ENCODE results near the gene CADM3. TPM values are rescaled to one million over a fixed set of nuclear protein-coding genes. Genes with fewer than 3 reads are reported as not detected.

Gene CADM3
- total RNA-seq, 1 donor from 2014 or later = 0.35 TPM

GRCh38 chr1:159201642-159202041 is 30.2 kb downstream of the CADM3 start:
- Mint-ChIP-seq H3K36me3 (ENCODE audit: low read depth) (no peaks in the 10 kb centered on the region), H3K27ac (ENCODE audit: unreplicated experiment) (no peak overlapping the region), H3K27me3 (ENCODE audit: low read depth) (peaks cover 38% of the 10 kb centered on the region), H3K4me1 (ENCODE audit: low read depth) (no peaks in the 10 kb centered on the region), H3K4me3 (ENCODE audit: unreplicated experiment) (no peak overlapping the region), H3K9me3 (ENCODE audit: low read depth) (no peaks in the 10 kb centered on the region)
- no peak for DNase-seq (ENCODE audit: low spot score)
- TF ChIP-seq CTCF (IDR thresholded peaks at IDR 0.05) = no peak

- no peak for DNase-seq (ENCODE audit: low spot score)
- no peaks in the 10 kb centered on the region for H3K9me3 Mint-ChIP-seq (ENCODE audit: low read depth)
- no peaks in the 10 kb centered on the region for H3K4me1 Mint-ChIP-seq (ENCODE audit: low read depth)
- no peak for TF ChIP-seq CTCF (IDR thresholded peaks at IDR 0.05)
- H3K4me3 Mint-ChIP-seq (ENCODE audit: unreplicated experiment) = no peak overlapping the region
- H3K27ac Mint-ChIP-seq (ENCODE audit: unreplicated experiment) = no peak overlapping the region
- H3K36me3 Mint-ChIP-seq (ENCODE audit: low read depth) = no peaks in the 10 kb centered on the region
- peaks cover 46% of the 10 kb centered on the region for H3K27me3 Mint-ChIP-seq (ENCODE audit: low read depth)
These were observed 32.2 kb downstream of the CADM3 start for GRCh38 chr1:159203610-159204009.

GRCh38 chr1:159204161-159205141 is 33.0 kb downstream of the CADM3 start, which contains the start of gene ACKR1:
Gene ACKR1, plus strand, starts transcription at chr1:159204875. Its CDS starts 85 bp downstream, at chr1:159204960.
- H3K9me3 Mint-ChIP-seq (ENCODE audit: low read depth) = no peaks in the 10 kb centered on the region
- peaks cover 51% of the 10 kb centered on the region for H3K27me3 Mint-ChIP-seq (ENCODE audit: low read depth)
- H3K4me1 Mint-ChIP-seq (ENCODE audit: low read depth) = no peaks in the 10 kb centered on the region
- no peak for TF ChIP-seq CTCF (IDR thresholded peaks at IDR 0.05)
- H3K4me3 Mint-ChIP-seq (ENCODE audit: unreplicated experiment) = no peak within 1 kb of the TSS
- H3K36me3 Mint-ChIP-seq (ENCODE audit: low read depth) = no peaks in the 10 kb centered on the region
- H3K27ac Mint-ChIP-seq (ENCODE audit: unreplicated experiment) = no peak within 1 kb of the TSS
- no peak for DNase-seq (ENCODE audit: low spot score)

GRCh38 chr1:159205225-159205624 is 33.8 kb downstream of the CADM3 start:
- H3K36me3 Mint-ChIP-seq (ENCODE audit: low read depth) = no peaks in the 10 kb centered on the region
- TF ChIP-seq CTCF (IDR thresholded peaks at IDR 0.05) = no peak
- no peak for DNase-seq (ENCODE audit: low spot score)
- no peaks in the 10 kb centered on the region for H3K9me3 Mint-ChIP-seq (ENCODE audit: low read depth)
- H3K4me1 Mint-ChIP-seq (ENCODE audit: low read depth) = no peaks in the 10 kb centered on the region
- H3K4me3 Mint-ChIP-seq (ENCODE audit: unreplicated experiment) = no peak overlapping the region
- H3K27ac Mint-ChIP-seq (ENCODE audit: unreplicated experiment) = no peak overlapping the region
- H3K27me3 Mint-ChIP-seq (ENCODE audit: low read depth) = peaks cover 53% of the 10 kb centered on the region

GRCh38 chr1:159206110-159206509 is 34.7 kb downstream of the CADM3 start:
- peaks cover 59% of the 10 kb centered on the region for H3K27me3 Mint-ChIP-seq (ENCODE audit: low read depth)
- H3K4me1 Mint-ChIP-seq (ENCODE audit: low read depth) = no peaks in the 10 kb centered on the region
- no peaks in the 10 kb centered on the region for H3K9me3 Mint-ChIP-seq (ENCODE audit: low read depth)
- no peak overlapping the region for H3K27ac Mint-ChIP-seq (ENCODE audit: unreplicated experiment)
- TF ChIP-seq CTCF (IDR thresholded peaks at IDR 0.05) = no peak
- H3K36me3 Mint-ChIP-seq (ENCODE audit: low read depth) = no peaks in the 10 kb centered on the region
- no peak for DNase-seq (ENCODE audit: low spot score)
- H3K4me3 Mint-ChIP-seq (ENCODE audit: unreplicated experiment) = no peak overlapping the region

All from chondrocyte (in vitro differentiated cells).